GM23338 (cell line): Measurements from ENCODE around the gene SLCO1C1. TPM values are rescaled to one million over a fixed set of nuclear protein-coding genes. Genes with fewer than 3 reads are reported as not detected.
A peak's percentile ranks its signal among the peaks of the same experiment; 100 is the strongest.

ENCODE experiments used
- ATAC-seq: fragments of 200-7000 bp; cut with Tn5 transposase; 3 replicates; pipeline ENCODE4 v1.9.1; 2020
- DNase-seq: peaks from one replicate; pipeline ENCODE4 v3.0.0-alpha.2; 2015; ENCODE audit warnings: low spot score
- H2AFZ ChIP-seq: fragments of 200-600 bp; sonication (generic); 2 replicates; pipeline ENCODE4 v1.8.0; 2016; ENCODE audit warnings: antibody characterized with exemption, mild to moderate bottlenecking, moderate library complexity
- H3F3A ChIP-seq: fragments of 200-600 bp; sonication (generic); replicated peaks from 2 replicates; pipeline ENCODE4 v1.8.0; 2017; ENCODE audit warnings: antibody characterized with exemption, mixed run types, low read depth
- H3K27ac ChIP-seq: fragments of 200-600 bp; sonication (generic); 2 replicates; pipeline ENCODE4 v1.6.1; 2016; ENCODE audit warnings: low read depth
- H3K27me3 ChIP-seq: fragments of 200-600 bp; sonication (generic); 2 replicates; pipeline ENCODE4 v1.8.0; 2016; ENCODE audit warnings: mild to moderate bottlenecking, mixed run types, moderate library complexity; ENCODE audit not compliant: insufficient read depth
- H3K36me3 ChIP-seq: fragments of 200-600 bp; sonication (generic); 2 replicates; pipeline ENCODE4 v1.8.0; 2016; ENCODE audit warnings: mild to moderate bottlenecking; ENCODE audit not compliant: insufficient read depth
- H3K4me1 ChIP-seq: fragments of 200-600 bp; sonication (generic); 2 replicates; pipeline ENCODE4 v1.8.0; 2016; ENCODE audit warnings: mild to moderate bottlenecking, moderate library complexity; ENCODE audit not compliant: insufficient read depth
- H3K4me2 ChIP-seq: fragments of 200-600 bp; sonication (generic); 2 replicates; pipeline ENCODE4 v1.7.1; 2017; ENCODE audit warnings: mixed run types
- H3K4me3 ChIP-seq: fragments of 200-600 bp; sonication (generic); 2 replicates; pipeline ENCODE4 v1.6.1; 2016; ENCODE audit warnings: mixed run types
- H3K79me2 ChIP-seq: fragments of 200-600 bp; sonication (generic); replicated peaks from 2 replicates; pipeline ENCODE4 v1.8.0; 2017; ENCODE audit warnings: mild to moderate bottlenecking; ENCODE audit not compliant: insufficient read depth
- H3K9me2 ChIP-seq: fragments of 200-600 bp; sonication (generic); 2 replicates; pipeline ENCODE4 v1.8.0; 2017; ENCODE audit not compliant: insufficient read depth
- H4K20me1 ChIP-seq: fragments of 200-600 bp; sonication (generic); replicated peaks from 2 replicates; pipeline ENCODE4 v1.8.0; 2017; ENCODE audit warnings: mild to moderate bottlenecking; ENCODE audit not compliant: insufficient read depth
- H3K27ac Mint-ChIP-seq: 2 replicates; pipeline ENCODE4 v1.8.0; 2020; ENCODE audit warnings: inconsistent platforms, mild to moderate bottlenecking, moderate library complexity, mixed read lengths
- H3K27me3 Mint-ChIP-seq: 3 replicates; pipeline ENCODE4 v1.8.0; 2022; ENCODE audit warnings: low read depth, mild to moderate bottlenecking, moderate library complexity, mixed read lengths, inconsistent platforms; ENCODE audit not compliant: insufficient read depth, poor library complexity
- H3K36me3 Mint-ChIP-seq: 3 replicates; pipeline ENCODE4 v1.8.0; 2021; ENCODE audit warnings: low read depth, mild to moderate bottlenecking, inconsistent platforms, moderate library complexity, mixed read lengths
- H3K4me1 Mint-ChIP-seq: 3 replicates; pipeline ENCODE4 v1.8.0; 2020; ENCODE audit warnings: mild to moderate bottlenecking, inconsistent platforms, mixed read lengths
- H3K4me3 Mint-ChIP-seq: 3 replicates; pipeline ENCODE4 v1.8.0; 2021; ENCODE audit warnings: moderate library complexity, mild to moderate bottlenecking, inconsistent platforms, mixed read lengths
- H3K9me3 Mint-ChIP-seq: 3 replicates; pipeline ENCODE4 v1.8.0; 2020; ENCODE audit warnings: moderate library complexity, mild to moderate bottlenecking, inconsistent platforms, mixed read lengths
- ETS1 ChIP-seq: IDR thresholded peaks from 2 replicates; pipeline ENCODE4 v1.6.1; 2016; ENCODE audit warnings: antibody characterized with exemption
- EZH2 ChIP-seq: fragments of 200-600 bp; sonication (generic); IDR thresholded peaks from one replicate; pipeline ENCODE4 v1.8.0; 2017; ENCODE audit warnings: antibody characterized with exemption, mild to moderate bottlenecking, low read depth; ENCODE audit not compliant: unreplicated experiment
- EZH2phosphoT487 ChIP-seq: fragments of 200-600 bp; sonication (generic); IDR thresholded peaks from one replicate; pipeline ENCODE4 v1.8.1; 2018; ENCODE audit warnings: antibody characterized with exemption; ENCODE audit not compliant: unreplicated experiment
- JUNB ChIP-seq: IDR thresholded peaks from one replicate; pipeline ENCODE4 v1.6.1; 2016; ENCODE audit warnings: antibody characterized with exemption; ENCODE audit not compliant: unreplicated experiment
- NANOG ChIP-seq: IDR thresholded peaks from 2 replicates; pipeline ENCODE4 v1.6.1; 2016; ENCODE audit warnings: antibody characterized with exemption, borderline replicate concordance
- POLR2AphosphoS5 ChIP-seq: IDR thresholded peaks from 2 replicates; pipeline ENCODE4 v1.6.1; 2016; ENCODE audit warnings: antibody characterized with exemption, low read depth
- STAT1 ChIP-seq: IDR thresholded peaks from one replicate; pipeline ENCODE4 v1.6.1; 2016; ENCODE audit warnings: antibody characterized with exemption; ENCODE audit not compliant: unreplicated experiment
- ZNF114 ChIP-seq: fragments of 250-450 bp; sonication (Bioruptor Pico); IDR thresholded peaks from 2 replicates; pipeline ENCODE4 v1.5.0; 2020; ENCODE audit warnings: mild to moderate bottlenecking, moderate library complexity
- polyA plus RNA-seq: library from polyadenylated mRNA; unstranded; fragments of >200 nt; fragmentation: Nextera tagmentation; extraction: Ambion mirVana; gene quantifications from 2 replicates; pipeline ENCODE4 v1.2.1, GENCODE V29; 2016
- total RNA-seq: library from RNA; depleted of rRNA; stranded (reverse); fragments of >200 nt; shearing (Covaris generic); gene quantifications from 2 replicates; pipeline ENCODE4 v1.2.3, GENCODE V29; 2014
- TF ChIP-seq, protein P1 (sequence below): fragments of 250-450 bp; sonication (Bioruptor Pico); IDR thresholded peaks from 2 replicates; pipeline ENCODE4 v1.5.0; 2020; ENCODE audit warnings: mild to moderate bottlenecking, moderate library complexity

The SLCO1C1 gene
- total and polyA plus RNA-seq, 2 experiments from 2014 or later, result 0.86 to 1.6 TPM

DNA sequence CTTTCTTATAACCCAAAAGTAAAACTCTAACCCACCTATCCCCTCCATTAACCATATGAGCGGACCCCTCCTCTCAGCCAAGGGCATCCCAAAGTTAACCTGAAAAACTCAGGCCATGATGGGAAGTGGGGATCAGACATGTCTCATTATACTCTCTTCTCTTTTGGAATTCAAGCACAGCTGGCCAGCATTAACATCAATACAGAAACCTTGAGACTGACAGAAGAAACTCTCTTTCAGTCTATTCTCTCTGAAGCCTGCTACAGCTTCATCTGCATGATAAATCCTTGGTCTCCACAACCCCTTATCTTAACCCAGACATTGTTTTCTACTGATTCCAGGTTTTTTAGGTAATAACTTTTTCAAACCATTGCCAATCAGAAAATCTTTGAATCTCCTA, 97.8 kb downstream of the SLCO1C1 start:
- ATAC-seq (peak; percentile 62), DNase-seq (peak; percentile 1)
- Mint-ChIP-seq H3K27ac (no peak overlapping the region), H3K27me3 (peaks cover 2% of the 10 kb centered on the region), H3K9me3 (peaks cover 25% of the 10 kb centered on the region), H3K4me1 (no peaks in the 10 kb centered on the region), H3K4me3 (no peak overlapping the region), H3K36me3 (peaks cover 24% of the 10 kb centered on the region)
- H2AFZ ChIP-seq, result no peak overlapping the region
- no peaks in the 10 kb centered on the region for H3K27me3 ChIP-seq
- no peak overlapping the region for H3K4me3 ChIP-seq
- peaks cover 4% of the 10 kb centered on the region; the same call in 1 of the 2 replicates for H3K4me1 ChIP-seq
- no peaks in the 10 kb centered on the region for H3F3A ChIP-seq
- no peaks in the 10 kb centered on the region for H4K20me1 ChIP-seq
- no peaks in the 10 kb centered on the region for H3K79me2 ChIP-seq
- TF ChIP-seq NANOG, result no peak
- TF ChIP-seq, protein P1, sequence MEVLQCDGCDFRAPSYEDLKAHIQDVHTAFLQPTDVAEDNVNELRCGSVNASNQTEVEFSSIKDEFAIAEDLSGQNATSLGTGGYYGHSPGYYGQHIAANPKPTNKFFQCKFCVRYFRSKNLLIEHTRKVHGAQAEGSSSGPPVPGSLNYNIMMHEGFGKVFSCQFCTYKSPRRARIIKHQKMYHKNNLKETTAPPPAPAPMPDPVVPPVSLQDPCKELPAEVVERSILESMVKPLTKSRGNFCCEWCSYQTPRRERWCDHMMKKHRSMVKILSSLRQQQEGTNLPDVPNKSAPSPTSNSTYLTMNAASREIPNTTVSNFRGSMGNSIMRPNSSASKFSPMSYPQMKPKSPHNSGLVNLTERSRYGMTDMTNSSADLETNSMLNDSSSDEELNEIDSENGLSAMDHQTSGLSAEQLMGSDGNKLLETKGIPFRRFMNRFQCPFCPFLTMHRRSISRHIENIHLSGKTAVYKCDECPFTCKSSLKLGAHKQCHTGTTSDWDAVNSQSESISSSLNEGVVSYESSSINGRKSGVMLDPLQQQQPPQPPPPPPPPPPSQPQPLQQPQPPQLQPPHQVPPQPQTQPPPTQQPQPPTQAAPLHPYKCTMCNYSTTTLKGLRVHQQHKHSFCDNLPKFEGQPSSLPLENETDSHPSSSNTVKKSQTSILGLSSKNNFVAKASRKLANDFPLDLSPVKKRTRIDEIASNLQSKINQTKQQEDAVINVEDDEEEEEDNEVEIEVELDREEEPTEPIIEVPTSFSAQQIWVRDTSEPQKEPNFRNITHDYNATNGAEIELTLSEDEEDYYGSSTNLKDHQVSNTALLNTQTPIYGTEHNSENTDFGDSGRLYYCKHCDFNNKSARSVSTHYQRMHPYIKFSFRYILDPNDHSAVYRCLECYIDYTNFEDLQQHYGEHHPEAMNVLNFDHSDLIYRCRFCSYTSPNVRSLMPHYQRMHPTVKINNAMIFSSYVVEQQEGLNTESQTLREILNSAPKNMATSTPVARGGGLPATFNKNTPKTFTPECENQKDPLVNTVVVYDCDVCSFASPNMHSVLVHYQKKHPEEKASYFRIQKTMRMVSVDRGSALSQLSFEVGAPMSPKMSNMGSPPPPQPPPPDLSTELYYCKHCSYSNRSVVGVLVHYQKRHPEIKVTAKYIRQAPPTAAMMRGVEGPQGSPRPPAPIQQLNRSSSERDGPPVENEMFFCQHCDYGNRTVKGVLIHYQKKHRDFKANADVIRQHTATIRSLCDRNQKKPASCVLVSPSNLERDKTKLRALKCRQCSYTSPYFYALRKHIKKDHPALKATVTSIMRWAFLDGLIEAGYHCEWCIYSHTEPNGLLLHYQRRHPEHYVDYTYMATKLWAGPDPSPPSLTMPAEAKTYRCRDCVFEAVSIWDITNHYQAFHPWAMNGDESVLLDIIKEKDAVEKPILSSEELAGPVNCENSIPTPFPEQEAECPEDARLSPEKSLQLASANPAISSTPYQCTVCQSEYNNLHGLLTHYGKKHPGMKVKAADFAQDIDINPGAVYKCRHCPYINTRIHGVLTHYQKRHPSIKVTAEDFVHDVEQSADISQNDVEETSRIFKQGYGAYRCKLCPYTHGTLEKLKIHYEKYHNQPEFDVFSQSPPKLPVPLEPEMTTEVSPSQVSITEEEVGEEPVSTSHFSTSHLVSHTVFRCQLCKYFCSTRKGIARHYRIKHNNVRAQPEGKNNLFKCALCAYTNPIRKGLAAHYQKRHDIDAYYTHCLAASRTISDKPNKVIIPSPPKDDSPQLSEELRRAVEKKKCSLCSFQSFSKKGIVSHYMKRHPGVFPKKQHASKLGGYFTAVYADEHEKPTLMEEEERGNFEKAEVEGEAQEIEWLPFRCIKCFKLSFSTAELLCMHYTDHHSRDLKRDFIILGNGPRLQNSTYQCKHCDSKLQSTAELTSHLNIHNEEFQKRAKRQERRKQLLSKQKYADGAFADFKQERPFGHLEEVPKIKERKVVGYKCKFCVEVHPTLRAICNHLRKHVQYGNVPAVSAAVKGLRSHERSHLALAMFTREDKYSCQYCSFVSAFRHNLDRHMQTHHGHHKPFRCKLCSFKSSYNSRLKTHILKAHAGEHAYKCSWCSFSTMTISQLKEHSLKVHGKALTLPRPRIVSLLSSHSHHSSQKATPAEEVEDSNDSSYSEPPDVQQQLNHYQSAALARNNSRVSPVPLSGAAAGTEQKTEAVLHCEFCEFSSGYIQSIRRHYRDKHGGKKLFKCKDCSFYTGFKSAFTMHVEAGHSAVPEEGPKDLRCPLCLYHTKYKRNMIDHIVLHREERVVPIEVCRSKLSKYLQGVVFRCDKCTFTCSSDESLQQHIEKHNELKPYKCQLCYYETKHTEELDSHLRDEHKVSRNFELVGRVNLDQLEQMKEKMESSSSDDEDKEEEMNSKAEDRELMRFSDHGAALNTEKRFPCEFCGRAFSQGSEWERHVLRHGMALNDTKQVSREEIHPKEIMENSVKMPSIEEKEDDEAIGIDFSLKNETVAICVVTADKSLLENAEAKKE (CRISPR knock-in tag), result no peak
- no peak for TF ChIP-seq EZH2phosphoT487
- no peak for TF ChIP-seq EZH2
- TF ChIP-seq JUNB, result no peak
- TF ChIP-seq POLR2AphosphoS5, result no peak
- TF ChIP-seq ETS1, result no peak
- TF ChIP-seq STAT1, result no peak
- no peak for TF ChIP-seq ZNF114 (CRISPR knock-in tag)
- H3K9me2 ChIP-seq, result peaks cover 3% of the 10 kb centered on the region; the same call in 1 of the 2 replicates
- H3K27ac ChIP-seq, result no peak overlapping the region
- no peaks in the 10 kb centered on the region for H3K36me3 ChIP-seq
- H3K4me2 ChIP-seq, result no peak overlapping the region
